Measurements from ENCODE around the gene GPR39.

GPR39 gene

DNA sequence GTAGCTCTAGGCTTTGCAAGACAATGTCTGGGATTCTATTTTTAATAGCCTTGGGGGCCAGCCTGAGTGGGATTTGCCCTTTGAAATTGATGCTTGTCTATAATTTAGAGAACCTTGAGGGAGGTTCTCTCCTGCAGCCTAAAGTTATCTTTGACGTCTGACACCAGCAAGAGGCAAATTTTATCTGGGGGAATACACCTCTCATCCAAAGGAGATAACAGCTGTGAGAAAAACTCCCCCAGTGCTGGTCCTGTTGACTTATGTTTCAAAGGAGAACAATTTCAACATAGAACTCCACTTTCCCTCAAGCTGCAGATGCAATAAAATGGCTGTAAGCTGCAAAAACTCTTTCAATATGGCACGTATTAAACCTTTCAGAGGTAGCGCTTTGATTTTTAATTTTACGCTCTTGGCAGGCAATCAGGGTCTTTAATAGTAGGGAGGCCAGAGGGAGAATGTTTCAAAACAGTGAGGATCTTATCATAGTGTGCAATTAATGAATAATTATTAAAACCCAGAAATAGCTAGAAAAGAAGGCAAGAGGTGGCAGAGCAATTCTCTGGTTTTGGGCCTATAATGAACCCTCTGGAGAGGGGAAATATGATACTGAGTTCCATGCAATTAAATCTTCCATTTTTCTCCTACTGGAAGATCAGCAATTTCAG, 191.0 kb downstream of the GPR39 start:
- DNase-seq, result no peak

DNA sequence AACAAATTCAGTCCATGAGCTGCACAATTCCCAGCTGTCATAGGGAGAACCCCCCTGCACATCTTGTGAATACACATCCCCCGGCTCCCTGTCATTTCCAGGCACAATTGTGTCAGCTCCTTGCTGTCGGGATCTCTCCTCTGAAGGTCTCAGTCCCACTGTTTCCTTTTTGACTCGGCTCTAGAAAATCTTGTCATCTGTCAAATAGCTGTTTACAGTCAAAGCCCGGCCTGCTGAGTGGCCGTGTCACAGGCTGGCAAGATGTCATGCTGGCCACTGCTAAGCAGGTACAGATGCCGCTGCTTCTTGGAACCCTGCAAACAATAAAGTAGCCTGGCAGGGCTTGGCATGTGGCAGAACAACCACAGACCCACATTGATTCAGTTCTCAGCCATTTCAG, 191.7 kb downstream of the GPR39 start:
- DNase-seq, result no peak

DNA sequence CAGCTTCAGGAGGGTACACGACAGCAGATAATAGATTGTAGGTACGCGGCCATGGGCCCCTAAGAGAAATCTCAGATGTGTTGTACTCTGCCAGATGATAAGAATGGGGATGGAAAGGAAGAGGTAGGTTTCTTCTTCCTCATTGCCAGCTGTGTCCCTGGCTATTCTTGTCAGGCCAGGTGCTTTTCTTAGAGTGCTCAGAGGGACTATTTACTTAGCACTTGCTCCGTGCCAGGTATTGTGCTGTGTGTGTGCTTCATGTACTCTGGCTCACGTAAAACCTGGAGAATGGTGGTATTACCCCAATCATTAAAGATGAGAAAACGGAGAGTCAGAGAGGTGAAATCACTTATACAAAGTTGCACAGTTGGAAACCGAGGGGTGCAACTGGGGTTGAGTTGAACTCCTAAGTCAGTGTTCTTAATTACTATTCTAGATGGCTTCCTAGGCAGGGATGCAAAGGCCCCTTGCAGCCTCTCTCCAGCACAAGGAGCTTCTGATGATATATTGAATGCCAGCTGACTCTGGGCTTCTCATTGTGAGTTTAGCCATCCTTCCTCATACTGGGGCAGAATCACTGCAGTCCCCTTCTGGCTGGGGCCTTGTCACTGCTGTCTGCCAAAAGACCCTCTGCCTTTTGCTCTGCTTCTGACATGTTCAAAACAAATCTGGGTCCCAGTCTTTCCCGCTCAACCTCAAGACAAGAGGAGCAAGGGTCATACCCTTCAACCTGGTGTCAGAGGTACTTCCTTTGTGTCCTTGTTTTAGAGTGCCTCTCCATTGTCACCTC, 192.7 kb downstream of the GPR39 start:
- DNase-seq, result no peak

DNA sequence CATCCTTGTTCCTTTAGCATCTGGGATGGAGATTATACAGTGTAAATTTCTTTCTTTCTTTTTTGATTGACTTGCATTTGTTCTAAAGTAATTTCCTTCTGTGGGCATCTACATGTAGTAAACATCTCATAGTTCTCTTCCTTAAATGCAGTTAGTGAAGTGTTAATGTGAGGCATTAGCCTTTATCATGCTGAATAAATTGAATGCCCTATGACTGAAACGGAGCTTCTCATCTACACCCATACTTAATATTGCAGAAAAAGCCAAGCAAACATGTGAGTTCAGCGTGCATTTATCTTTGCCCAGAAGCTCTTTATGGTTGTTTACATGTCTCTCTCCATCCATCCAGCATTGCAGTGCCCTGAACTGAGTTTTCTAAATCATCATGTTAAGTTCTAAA, 195.1 kb downstream of the GPR39 start:
- no peak for DNase-seq

DNA sequence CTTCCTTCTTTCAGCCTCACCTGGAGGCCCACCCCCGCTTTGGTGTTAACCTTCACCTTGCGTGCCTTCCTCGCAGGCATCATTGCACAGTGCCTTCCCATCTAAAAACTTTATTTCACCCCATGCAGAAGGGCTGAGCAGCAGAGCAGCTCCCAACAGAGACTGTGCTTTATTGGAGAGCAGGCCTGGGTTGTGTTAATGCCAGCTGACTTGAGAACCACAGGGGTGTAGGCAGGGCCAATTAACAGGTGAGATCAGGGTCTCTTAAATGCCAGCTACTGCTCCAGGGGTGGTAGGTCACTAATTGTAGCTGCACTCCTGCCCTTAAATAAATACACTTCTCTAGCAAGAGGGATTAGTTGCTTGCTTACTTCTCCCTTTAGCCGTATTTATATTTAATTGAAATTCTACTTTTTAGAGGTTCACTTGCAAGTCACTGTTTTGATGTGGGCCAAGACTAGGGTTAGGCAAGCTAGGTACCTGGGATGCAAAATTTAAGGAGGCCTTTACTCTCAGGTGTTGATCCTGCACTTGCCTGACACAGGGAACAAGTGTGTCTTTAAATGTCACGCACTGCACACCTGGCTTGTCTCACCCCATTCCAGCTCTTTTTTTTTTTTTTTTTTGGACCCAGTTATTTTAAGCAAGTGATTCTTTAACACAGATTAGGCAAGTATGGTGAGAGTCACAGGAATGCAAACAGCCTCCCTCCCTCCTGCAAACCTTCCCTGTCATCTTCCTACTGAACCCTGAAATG, 198.9 kb downstream of the GPR39 start:
- no peak for DNase-seq

DNA sequence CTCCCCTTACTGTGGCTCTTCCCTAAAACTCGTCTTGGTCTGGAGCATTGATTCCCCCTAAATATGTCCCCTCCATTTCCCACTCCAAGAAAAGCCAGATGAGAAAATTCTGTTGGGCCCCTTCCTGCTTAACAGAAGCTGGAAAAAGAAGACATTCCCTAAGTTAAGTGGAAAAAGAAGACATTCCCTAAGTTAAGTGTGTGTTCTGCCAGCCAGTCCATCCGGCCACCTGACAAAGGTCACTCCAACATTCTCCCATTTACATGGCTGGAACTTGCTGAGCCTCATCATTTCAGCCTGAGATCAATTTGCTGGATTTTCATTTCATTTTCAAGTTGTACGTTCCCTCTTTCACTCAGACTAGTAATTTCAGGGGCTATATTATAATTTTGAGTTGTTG, 201.4 kb downstream of the GPR39 start:
- DNase-seq, result no peak

DNA sequence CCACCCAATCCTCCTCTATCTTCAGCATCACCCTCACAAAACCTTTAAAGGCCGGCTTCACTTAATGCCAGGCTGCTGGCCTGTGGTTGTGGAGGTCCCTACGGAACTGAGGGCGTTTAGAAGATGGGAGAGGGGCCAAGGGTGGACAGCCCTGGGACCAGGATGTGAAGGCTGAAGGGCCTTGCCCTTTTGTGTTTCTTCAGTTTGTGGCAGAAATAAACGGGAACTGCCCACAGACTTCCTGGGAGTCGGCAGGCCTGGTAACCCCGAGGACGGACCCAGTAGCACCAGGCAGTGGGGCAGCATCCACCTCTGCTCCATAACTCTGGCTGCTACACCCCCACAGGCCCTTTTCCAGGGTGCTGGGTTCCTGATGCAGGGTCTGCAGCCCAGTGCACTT, 202.1 kb downstream of the GPR39 start:
- DNase-seq, result no peak

DNA sequence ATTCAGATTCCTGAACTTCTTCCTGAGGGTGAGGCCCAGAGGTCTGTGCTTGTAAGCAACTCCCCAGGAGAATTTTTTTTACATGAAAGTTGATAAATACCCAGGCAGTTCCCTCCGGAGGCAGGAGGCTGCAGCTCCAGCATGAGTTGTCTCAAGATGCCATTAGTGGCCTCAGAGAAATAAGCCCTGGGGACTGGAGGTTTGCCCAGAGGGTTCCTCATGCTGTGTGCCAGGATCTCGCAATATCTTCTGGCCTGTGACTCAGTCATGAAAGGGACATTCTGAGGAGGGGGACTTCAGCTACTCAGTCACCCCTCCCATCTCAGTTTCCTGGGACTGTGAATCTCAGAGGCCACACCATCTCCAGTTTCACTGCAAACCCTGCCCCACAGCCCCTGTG, 203.5 kb downstream of the GPR39 start:
- DNase-seq, result no peak

DNA sequence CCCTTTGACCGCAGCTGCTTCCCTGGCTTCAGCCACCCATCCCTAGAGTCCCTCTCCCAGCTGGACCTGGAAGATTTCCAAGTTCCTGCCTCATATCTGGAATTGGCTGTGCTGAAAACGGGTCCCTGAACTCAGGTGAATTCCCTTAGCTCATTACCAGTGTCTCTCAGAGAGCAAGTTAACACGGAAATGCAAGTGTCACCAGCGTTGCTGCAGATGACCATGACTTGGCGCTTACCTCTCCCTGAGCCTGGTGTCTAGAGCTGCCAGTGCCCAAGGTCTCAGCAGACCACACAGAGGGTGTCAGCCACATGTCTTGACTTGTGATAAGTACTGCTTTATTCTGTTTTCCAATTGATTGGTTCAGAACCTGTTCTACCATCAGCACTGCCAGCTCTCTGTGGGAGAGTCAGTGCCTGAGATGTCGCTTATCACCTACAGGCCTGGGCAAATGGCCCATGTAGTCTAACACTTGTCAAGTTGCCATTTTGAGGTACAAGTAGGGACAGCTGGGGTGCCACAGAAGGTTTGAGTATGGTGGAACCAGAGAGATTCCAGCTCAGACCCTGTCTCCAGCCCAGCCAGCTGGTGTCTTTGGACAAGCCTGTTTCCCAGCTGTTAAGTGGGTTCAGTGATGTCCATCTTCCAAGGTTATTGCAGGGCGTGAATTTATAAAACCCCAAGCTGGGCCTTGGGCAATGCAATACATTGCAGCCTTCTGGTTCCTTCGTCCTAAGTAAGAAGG, 204.7 kb downstream of the GPR39 start:
- DNase-seq, result peak; percentile 56

DNA sequence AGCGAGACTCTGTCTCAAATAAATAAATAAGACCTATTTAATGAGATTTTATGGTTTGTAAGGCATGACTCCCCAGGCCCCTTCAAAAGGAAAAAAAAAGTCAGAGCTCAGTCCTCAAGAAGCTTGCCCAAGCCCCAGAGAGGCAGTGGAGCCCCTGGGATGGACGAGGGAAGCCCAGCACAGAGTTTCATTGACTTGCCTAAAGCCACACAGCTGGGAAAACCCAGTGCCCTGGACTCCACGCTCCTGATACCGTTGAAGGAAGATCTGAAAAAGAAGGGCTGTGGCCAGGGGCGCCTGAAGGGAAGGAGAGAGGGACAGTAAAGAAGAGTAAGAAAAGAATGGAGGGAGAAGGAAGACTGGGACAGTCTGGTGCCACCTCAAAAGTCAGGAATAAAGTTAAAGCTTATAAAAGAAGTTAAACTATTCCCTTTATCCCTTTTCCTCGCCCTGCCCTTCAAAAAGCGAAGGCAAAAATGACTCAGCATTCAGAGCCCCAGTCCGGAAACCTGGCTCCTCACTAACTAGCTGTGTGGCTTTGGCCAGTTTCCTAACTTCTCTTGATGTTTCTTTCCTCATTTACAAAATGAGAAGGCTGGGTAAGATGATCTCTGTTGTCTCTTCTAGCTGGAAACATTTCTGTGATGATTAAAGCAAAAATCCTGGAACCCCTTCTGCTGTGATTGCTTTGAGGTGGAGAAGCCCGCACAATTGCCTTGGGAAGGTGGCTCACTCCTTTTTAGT, 206.7 kb downstream of the GPR39 start:
- no peak for DNase-seq

DNA sequence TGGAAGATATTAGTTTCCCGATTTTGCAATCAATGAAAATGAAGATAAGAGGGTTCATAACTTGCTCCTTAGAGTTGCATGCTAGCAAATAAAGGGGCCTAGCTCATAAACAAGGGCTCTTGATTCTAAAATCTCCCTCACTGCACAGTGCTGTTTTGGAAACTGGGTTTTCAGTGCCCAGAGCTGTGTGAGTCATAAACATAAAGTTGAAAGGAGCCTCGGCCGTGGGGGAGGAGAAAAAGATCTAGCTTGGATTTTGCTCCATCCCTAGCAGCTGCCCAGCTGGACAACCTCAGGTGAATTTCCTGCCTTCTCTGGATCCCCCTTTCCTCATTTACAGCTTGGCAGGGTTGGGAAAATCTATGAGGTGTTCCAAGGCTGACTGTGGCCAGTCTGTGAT, 210.9 kb downstream of the GPR39 start:
- DNase-seq, result no peak

DNA sequence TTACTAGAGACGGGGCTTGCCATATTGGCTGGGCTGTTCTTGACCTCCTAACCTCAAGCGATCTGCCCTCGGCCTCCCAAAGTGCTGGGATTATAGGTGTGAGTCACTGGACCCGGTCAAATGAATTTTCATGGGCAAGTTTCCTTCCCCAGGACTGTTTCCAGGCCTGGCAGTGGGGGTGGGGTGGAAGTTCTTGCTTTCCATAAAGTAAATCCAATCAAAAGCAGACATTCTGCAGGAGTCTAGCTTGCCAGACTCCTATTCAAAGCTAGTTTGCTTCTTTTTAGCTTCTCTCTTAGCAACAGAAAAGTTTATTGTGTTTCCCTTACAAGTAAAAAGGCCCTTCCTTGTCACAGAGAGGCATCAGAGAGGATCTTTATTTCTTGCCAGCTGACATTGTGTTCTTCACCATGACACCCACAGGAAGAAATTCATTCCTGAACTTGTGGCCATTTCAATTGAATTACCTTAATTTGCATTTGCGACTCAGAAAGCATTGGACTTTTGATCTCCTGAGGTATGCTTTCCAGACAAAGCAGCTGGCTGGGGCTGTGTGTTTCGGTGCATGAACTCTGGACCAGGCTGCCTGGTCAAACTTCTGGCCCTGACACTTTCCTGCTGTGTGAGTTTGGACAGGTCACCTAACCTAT, 215.5 kb downstream of the GPR39 start:
- DNase-seq, result no peak

DNA sequence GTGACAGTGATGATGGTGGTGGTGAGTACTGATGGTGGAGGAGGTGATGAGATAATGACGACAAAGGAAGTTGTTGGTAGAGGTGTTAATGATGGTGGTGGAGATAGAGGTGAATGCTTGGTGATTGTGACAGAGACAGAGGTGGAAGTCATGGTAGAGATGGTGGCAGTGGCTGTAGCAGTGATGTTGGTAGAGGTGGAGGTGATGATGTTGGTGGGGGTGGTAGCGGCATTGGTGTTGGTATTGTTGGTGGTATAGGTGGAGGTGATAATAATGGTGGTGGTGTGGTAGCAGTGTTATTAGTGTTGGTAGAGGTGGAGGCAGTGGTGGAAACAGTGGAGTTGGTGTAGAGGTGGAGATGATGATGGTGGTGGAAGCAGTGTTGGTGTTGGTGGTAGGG, 217.0 kb downstream of the GPR39 start:
- no peak for DNase-seq

DNA sequence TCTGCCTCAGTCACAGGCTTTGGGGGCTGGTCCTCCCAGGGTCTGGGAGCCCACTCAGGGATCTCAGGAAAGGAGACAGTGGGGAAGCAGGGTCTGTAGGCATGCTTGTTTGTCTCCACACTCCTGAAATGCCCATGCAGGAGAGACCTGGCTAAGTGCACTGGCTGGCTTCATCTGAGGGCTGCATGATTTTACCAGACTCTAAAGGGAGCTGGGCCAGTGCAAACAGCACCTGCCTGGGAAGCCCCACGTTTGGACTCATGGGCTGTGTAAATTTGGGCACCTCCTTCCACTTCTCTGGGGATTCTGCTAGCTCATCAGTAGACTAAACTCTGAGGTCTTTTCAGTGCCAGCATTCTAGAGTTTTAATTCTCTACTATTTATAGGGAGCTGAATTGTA, 219.7 kb downstream of the GPR39 start:
- no peak for DNase-seq

DNA sequence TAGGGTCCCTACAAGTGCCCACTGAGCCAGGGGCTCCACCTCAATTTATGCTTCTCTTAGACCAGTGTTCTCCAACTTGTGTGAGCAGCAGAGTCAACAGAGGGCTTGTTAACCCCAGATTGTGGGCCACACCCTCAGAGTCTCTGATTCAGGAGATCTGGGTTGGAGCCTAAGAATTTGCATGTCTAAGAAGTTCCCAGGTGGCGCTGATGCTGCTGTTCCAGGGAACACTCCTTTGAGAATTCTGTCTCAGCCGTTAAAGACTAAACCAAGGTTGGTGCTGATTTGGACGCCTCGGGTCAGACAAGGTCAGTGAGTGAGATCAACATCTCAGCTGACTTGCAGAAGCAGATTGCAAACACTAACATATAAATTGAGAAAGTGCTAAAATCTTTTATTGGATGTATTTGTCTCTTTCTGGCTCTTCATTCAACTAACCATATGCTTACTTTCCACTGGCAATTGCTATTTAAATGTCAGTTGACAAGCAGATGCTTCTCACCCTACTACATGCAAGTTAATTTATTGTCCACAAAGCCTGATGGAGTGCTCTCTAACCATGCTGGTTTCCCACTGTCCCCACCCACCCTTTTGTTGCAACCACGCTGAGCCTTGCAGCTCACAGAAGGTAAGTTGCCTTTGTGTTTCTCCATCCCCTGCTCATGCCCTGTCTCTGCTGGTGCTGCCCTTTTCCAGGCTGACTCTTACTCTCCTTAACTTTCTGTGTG, 221.9 kb downstream of the GPR39 start:
- DNase-seq, result peak; percentile 66

DNA sequence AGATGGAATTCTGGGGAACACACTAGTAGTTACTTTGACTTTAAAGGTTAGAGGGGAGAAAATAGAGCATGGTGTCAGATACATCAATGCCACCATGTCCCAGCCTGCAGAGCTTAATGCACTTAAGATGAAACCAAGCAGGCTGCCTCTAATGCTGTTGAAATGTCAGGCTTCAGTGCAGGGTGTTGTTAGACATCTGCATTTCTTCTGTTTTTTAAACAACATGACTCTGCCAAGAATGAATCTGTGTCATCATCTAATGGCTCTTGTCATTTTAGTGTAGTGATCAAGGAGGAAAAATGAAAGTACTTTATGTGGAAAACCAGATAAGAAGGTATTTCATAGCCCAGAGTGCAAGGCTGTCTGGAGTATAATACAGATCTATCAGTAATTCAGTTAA, 223.5 kb downstream of the GPR39 start:
- DNase-seq, result no peak

DNA sequence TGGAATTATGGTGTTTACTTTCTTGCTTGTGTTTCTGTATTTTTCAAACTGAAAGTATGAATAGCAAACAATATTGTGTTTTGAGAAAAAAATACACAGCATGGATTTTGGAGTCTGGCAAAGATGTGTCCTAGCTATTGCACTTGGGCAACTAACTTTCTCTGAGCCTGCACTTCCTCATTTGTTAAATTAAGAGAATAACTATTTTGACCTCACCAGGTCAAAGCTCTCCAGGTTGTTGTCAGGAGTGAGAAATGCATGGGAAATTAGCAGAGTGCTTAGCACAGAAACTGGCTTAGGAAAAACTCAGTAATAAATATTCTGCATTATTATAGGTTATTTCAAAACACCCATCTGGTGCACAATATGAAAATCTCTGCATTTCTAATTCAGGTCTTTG, 225.2 kb downstream of the GPR39 start:
- DNase-seq, result no peak

DNA sequence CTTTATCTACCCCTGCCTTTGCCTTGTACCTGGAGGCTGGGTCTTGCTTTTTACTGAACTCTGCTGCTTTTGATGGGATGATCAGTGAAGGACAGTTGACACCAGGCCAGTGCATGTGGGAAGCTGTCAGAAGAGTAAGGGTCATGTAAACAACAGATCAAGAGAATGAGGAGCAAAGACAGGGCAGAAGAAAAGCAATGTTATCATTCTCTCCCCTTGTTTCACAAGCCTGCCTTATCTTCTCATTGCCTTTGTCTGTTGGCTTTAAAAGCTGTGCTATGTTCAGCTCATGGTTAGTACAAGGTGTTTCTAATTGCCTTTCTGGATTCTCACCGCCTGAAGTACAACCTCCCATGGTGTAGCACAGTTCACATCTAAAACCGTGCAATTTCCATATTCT, 225.8 kb downstream of the GPR39 start:
- no peak for DNase-seq

DNA sequence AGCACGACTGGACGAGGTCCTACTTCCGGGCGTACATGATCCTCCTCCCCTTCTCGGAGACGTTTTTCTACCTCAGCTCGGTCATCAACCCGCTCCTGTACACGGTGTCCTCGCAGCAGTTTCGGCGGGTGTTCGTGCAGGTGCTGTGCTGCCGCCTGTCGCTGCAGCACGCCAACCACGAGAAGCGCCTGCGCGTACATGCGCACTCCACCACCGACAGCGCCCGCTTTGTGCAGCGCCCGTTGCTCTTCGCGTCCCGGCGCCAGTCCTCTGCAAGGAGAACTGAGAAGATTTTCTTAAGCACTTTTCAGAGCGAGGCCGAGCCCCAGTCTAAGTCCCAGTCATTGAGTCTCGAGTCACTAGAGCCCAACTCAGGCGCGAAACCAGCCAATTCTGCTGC, 228.6 kb downstream of the GPR39 start:
- no peak for DNase-seq

DNA sequence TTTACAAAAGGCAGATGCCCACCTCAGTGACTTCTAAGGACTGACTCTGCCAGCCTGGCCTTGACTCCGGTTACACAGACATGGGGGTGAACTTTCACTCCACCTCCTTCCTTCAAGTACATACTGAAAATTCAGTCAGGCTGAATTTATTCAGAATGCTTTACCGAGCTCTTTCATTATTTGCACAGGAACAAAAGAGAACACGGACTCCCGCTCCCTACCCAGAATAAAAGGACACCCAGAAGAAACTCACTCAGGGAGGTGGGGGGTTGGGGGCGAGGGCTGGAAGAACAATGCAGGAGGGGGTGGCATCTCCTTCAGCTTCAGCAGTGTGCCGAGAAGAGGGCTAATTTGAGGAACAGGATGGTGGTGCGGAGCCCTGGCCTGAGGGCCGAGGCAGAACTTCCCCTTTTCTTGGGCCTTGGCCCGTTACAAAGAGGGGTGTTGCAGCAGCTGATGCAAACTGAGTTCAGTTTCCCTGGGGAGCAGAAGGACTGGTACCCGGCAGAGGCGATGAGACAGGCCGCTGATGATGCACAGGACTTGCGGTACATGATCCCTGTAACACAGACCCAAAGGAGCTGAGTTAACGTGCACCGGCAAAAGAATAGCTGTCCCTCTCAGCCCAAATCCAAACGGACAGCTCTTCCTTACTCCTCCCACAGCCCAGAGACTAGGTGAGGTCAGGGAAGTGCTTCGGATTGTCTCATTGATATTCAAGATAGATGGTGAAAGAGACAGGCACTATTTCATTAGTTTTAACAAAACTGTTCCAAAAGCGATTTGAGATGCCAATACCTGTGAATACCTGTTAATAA, 229.3 kb downstream of the GPR39 start:
- no peak for DNase-seq

All from DMS153 (cell line).